NT2/D1 (cell line): ENCODE results near the gene PTPRN2.

ENCODE experiments used
- SUZ12 ChIP-seq: IDR thresholded peaks from 2 replicates; pipeline ENCODE4 v1.6.1; 2011; ENCODE audit not compliant: insufficient read length, insufficient read depth; ENCODE audit errors: extremely low read depth
- YY1 ChIP-seq: IDR thresholded peaks from 2 replicates; pipeline ENCODE4 v1.6.1; 2011; ENCODE audit not compliant: insufficient read length, insufficient read depth

- no peak for TF ChIP-seq YY1
- TF ChIP-seq SUZ12 = no peak
Observed at GRCh38 chr7:157832006-157832405, 755.6 kb downstream of the PTPRN2 start.
